HEK293T (cell line): Measurements from ENCODE around the gene RPS6KA1.

ENCODE experiments used
- CTCF ChIA-PET: fragments of 350-600 bp; formaldehyde crosslinking; extraction: SDS; loops from one replicate; lab custom pipeline; 2021; ENCODE audit warnings: antibody characterized with exemption, inconsistent platforms; lab: Yijun Ruan, JAX
- POLR2A ChIA-PET: fragments of 350-600 bp; formaldehyde crosslinking; extraction: SDS; loops from one replicate; lab custom pipeline; 2020; ENCODE audit warnings: antibody characterized with exemption, inconsistent platforms; lab: Yijun Ruan, JAX
- DNase-seq: peaks from one replicate; pipeline ENCODE4 v3.0.0; 2012; ENCODE audit warnings: mixed read lengths; ENCODE audit errors: extremely low spot score
- ARNT ChIP-seq: fragments of 450-650 bp; IDR thresholded peaks from 2 replicates; pipeline ENCODE4 v1.6.1; 2017; ENCODE audit warnings: mild to moderate bottlenecking
- BHLHE40 ChIP-seq: fragments of 450-650 bp; IDR thresholded peaks from 2 replicates; pipeline ENCODE4 v1.6.1; 2016; ENCODE audit warnings: mild to moderate bottlenecking, moderate library complexity, borderline replicate concordance
- CTBP1 ChIP-seq: fragments of 450-650 bp; IDR thresholded peaks from 2 replicates; pipeline ENCODE4 v1.6.1; 2016; ENCODE audit warnings: borderline replicate concordance
- ELF4 ChIP-seq: fragments of 450-650 bp; IDR thresholded peaks from 2 replicates; pipeline ENCODE4 v1.6.1; 2017; ENCODE audit warnings: antibody characterized with exemption
- FOXA1 ChIP-seq: fragments of 450-650 bp; IDR thresholded peaks from 2 replicates; pipeline ENCODE4 v1.6.1; 2016; ENCODE audit warnings: mild to moderate bottlenecking
- FOXK2 ChIP-seq: fragments of 450-650 bp; IDR thresholded peaks from 2 replicates; pipeline ENCODE4 v1.6.1; 2016; ENCODE audit warnings: mild to moderate bottlenecking
- FOXM1 ChIP-seq: fragments of 450-650 bp; IDR thresholded peaks from 2 replicates; pipeline ENCODE4 v1.6.1; 2017; ENCODE audit warnings: mild to moderate bottlenecking, borderline replicate concordance
- HDGF ChIP-seq: fragments of 450-650 bp; IDR thresholded peaks from 2 replicates; pipeline ENCODE4 v1.6.1; 2017; ENCODE audit warnings: antibody characterized with exemption, borderline replicate concordance
- L3MBTL2 ChIP-seq: fragments of 450-650 bp; conservative IDR thresholded peaks from 2 replicates; pipeline ENCODE4 v1.6.1; 2016; ENCODE audit warnings: mild to moderate bottlenecking
- LEF1 ChIP-seq: fragments of 450-650 bp; IDR thresholded peaks from 2 replicates; pipeline ENCODE4 v1.6.1; 2017; ENCODE audit warnings: mild to moderate bottlenecking, borderline replicate concordance
- NFRKB ChIP-seq: fragments of 450-650 bp; IDR thresholded peaks from 2 replicates; pipeline ENCODE4 v1.6.1; 2016; ENCODE audit warnings: mild to moderate bottlenecking, moderate library complexity
- SP1 ChIP-seq: fragments of 450-650 bp; IDR thresholded peaks from 2 replicates; pipeline ENCODE4 v1.6.1; 2017
- SUZ12 ChIP-seq: fragments of 450-650 bp; IDR thresholded peaks from 2 replicates; pipeline ENCODE4 v1.6.1; 2016; ENCODE audit warnings: mild to moderate bottlenecking
- TARDBP ChIP-seq: fragments of 450-650 bp; IDR thresholded peaks from 2 replicates; pipeline ENCODE4 v1.6.1; 2016
- ZNF384 ChIP-seq: fragments of 450-650 bp; IDR thresholded peaks from 2 replicates; pipeline ENCODE4 v1.6.1; 2016
- TF ChIP-seq, protein P1 (sequence below): fragments of 450-650 bp; IDR thresholded peaks from 2 replicates; pipeline ENCODE4 v1.6.1; 2016

The RPS6KA1 gene

DNA sequence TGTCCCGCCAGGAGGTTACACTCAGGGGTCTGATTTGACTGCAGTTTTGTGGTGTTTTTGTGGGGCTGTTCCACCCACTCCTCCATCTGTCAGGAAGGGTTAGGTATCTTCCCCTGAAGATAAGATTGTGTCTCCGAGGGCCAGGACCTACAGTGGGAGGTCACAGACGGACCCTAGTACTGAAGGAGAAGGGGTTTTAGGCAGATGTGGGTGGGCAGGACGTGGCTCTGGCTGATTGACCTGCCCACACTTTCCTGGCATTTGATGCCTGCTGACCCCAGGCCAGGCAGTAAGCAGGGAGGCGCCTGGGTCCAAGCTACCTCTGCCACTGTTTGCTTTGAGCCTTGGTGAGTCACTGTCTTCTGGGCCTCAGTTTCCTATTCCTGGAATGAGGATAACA lies 13.9 kb downstream of the RPS6KA1 start:
- no peak for DNase-seq
- CTCF ChIA-PET: no interaction called here
- TF ChIP-seq TARDBP (no peak), HDGF (no peak), ARNT (no peak)
- POLR2A ChIA-PET: no interaction called here

DNA sequence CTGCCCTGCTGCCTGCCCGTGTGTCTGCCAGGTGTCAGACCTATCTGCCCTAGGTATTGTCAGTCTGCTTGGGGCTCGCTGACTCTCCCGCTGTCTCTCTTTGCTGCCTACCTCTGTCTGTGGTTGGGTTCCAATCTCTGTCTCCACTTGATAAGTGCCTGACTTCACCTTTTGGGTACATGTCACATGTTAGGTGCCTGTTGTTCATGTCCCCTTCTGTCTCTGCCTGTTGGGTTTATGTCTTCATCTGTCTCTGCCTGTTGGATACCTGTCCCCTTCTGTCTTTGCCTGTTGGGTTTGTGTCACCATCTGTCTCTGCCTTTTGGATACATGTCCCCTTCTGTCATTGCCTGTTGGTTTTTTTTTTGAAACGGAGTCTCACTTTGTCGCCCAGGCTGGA lies 14.6 kb downstream of the RPS6KA1 start:
- TF ChIP-seq CTBP1: no peak
- ChIA-PET POLR2A (no interaction called here), CTCF (no interaction called here)
- DNase-seq: no peak

DNA sequence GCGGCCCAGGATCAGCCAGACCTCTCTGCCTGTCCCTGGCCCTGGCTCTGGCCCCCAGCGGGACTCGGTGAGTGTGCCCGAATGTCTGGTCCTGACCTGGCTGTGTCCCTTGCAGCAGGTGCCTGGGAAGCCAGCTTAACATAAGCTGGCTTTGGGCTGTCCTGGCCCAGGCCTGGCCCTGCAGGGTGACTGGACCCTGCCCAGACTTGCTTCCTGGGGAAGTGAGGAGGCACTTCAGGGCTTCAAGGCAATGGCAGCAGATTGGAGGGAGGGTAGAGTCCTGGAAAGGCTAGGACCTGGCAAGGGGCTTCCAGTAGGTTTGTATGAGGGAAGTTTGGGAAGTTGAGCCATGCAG lies 16.4 kb downstream of the RPS6KA1 start:
- TF ChIP-seq SUZ12 (no peak), ARNT (no peak), ELF4 (no peak), HDGF (no peak), BHLHE40 (no peak), SP1 (no peak), LEF1 (no peak), FOXM1 (no peak), NFRKB (no peak), TARDBP (no peak), L3MBTL2 (no peak)
- TF ChIP-seq, protein P1, sequence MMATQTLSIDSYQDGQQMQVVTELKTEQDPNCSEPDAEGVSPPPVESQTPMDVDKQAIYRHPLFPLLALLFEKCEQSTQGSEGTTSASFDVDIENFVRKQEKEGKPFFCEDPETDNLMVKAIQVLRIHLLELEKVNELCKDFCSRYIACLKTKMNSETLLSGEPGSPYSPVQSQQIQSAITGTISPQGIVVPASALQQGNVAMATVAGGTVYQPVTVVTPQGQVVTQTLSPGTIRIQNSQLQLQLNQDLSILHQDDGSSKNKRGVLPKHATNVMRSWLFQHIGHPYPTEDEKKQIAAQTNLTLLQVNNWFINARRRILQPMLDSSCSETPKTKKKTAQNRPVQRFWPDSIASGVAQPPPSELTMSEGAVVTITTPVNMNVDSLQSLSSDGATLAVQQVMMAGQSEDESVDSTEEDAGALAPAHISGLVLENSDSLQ: no peak
- DNase-seq: no peak
- ChIA-PET POLR2A (no interaction called here), CTCF (no interaction called here)

DNA sequence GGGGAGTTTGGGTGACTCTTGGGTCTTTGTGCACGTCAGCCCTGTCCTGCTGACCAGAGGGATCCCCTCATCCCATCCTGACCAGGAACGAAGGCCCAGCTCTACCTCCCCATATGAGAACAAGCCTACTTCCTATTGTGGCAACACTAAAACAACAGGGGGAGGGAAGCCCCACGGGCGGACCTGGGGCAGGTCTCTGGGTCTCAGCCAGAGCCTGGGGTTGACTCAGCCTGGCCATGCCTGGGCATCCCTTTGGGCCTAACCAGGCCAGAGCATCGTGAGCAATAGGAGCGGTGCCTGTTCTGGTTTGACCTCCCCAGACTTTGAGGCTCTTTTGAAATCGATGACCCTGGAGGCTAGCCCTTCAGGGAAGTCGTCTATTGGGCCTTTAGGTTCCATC lies 16.8 kb downstream of the RPS6KA1 start:
- POLR2A ChIA-PET: no interaction called here
- CTCF ChIA-PET: interaction anchor here (0.5 kb wide), 1 partner anchor 45 kb away, joined by 3 read pairs; no protein-coding TSS in a partner anchor
- no peak for TF ChIP-seq NFRKB
- no peak for TF ChIP-seq SUZ12
- no peak for TF ChIP-seq CTBP1
- TF ChIP-seq BHLHE40: no peak
- TF ChIP-seq FOXM1: no peak
- no peak for TF ChIP-seq TARDBP
- no peak for TF ChIP-seq ARNT
- no peak for TF ChIP-seq SP1
- no peak for TF ChIP-seq ZNF384
- TF ChIP-seq L3MBTL2: no peak
- no peak for DNase-seq

DNA sequence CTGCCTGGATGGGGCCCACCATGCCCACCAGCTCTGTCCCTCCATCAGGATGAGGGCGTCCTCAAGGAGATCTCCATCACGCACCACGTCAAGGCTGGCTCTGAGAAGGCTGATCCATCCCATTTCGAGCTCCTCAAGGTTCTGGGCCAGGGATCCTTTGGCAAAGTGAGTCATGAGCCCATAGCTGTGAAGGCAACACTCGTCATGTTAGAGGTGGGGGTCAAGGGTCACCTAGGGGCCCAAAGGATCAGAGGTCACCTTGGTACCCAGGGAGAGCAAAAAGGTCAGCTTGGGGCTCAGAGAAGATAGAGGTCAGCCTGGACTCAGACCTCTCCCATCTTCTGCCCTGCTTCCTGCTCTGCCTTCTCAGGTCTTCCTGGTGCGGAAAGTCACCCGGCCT lies 17.3 kb downstream of the RPS6KA1 start:
- ChIA-PET POLR2A (no interaction called here), CTCF (interaction anchor here (0.5 kb wide), 1 partner anchor 45 kb away, joined by 3 read pairs; no protein-coding TSS in a partner anchor)
- no peak for DNase-seq
- no peak for TF ChIP-seq CTBP1
- no peak for TF ChIP-seq TARDBP
- TF ChIP-seq, protein P1: no peak
- no peak for TF ChIP-seq ELF4
- no peak for TF ChIP-seq LEF1
- no peak for TF ChIP-seq L3MBTL2
- no peak for TF ChIP-seq NFRKB
- TF ChIP-seq HDGF: no peak

DNA sequence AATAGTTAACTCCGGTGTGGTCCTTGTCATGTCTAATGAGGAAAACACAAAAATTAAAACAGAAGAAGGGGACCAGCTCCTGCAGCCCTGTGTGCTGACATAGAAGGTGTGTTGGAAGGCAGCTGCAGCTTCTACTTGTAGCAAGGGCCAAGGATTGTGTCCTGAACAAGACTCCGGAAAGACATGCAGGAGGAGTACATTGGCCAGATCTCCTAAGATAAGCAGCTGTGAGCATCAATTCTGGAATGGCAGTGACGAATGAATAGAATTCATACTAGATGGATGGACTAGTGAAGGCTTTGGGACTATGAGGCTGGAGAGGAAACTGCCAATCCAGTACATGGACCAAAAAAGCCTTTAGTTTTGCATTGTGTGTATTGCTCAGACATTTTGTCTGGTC lies 19.3 kb downstream of the RPS6KA1 start:
- ChIA-PET POLR2A (interaction anchor here (0.7 kb wide), 1 partner anchor 19 kb away, joined by 4 read pairs; no protein-coding TSS in a partner anchor), CTCF (interaction anchor here (1.5 kb wide), 1 partner anchor 10 kb away, joined by 6 read pairs; no protein-coding TSS in a partner anchor)
- no peak for TF ChIP-seq FOXM1
- no peak for TF ChIP-seq ZNF384
- TF ChIP-seq L3MBTL2: no peak
- no peak for TF ChIP-seq ARNT
- TF ChIP-seq ELF4: no peak
- TF ChIP-seq SUZ12: no peak
- no peak for TF ChIP-seq TARDBP
- no peak for TF ChIP-seq CTBP1
- TF ChIP-seq, protein P1: no peak
- TF ChIP-seq LEF1: no peak
- no peak for TF ChIP-seq SP1
- no peak for TF ChIP-seq FOXA1
- TF ChIP-seq FOXK2: no peak
- no peak for TF ChIP-seq BHLHE40
- TF ChIP-seq NFRKB: no peak
- no peak for TF ChIP-seq HDGF
- DNase-seq: no peak

DNA sequence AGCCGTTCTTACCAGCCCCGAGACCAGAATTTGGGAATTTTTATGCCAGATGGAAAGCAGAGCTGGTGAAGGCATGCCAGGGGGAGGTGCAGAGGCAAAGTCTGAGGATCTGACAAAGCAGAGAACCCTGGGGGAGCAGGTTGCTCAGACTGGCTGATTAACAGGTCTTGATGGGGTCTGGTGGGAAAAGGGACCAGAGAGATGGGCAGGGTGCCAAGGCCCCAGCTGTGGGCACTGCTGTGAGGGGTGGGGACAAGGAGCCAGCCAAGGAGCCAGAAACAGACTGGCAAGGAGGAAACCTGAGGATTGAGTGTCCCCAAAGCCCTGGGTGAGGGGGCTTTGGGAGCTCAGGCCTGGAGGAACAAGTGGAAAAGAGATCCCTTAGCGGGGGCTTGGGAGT lies 21.4 kb downstream of the RPS6KA1 start:
- no peak for TF ChIP-seq TARDBP
- no peak for TF ChIP-seq L3MBTL2
- no peak for TF ChIP-seq LEF1
- no peak for TF ChIP-seq SP1
- no peak for DNase-seq
- CTCF ChIA-PET: interaction anchor here (0.8 to 1.3 kb wide), 2 partner anchors 9 to 11 kb away, joined by 3 to 4 read pairs; no protein-coding TSS in a partner anchor
- POLR2A ChIA-PET: interaction anchor here (0.7 to 1.9 kb wide), 2 partner anchors 50 to 79 kb away, joined by 4 to 5 read pairs; partner anchors contain the start of gene HMGN2
